ENCODE data around the gene AIP. TPM values are rescaled to one million over a fixed set of nuclear protein-coding genes. Genes with fewer than 3 reads are reported as not detected.

Gene AIP
- polyA plus RNA-seq, 3 donors: 76.7 to 132 (median 99.3) TPM

DNA sequence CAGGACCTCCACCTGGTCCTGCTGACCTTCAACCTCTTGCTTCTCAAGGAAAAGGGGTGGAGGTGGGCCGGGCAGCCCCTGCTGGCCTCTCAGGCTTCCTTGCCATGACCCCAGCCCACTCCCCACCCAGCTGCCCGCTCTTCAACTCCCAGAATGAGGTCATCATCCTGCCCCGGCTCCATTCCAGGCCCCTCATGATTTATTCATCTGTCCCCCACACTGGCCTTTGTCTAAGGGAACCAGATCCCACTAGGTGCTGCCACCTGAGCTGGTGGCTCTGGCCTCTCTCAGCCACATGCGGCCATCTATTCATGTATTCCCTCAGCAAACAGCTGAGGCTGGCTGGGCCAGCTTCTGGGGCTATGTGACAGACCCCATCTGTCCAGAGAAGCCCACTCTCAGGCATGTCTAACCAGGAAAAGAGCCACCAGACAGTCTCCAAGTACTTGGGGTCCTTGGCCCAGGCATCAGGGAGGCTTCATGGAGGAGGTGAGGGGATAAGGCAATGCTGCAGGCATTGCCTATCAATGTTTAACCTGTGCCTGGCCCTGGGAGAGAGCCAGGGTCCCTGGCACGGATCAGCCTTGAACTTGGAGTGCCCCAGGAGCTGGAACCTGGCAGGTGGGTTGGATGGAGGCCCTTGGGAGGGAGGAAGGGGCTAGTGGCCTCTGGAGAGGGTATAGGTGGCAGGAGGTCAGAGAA, 42.6 kb downstream of the AIP start:
- no peak overlapping the region for H3K27ac ChIP-seq (ENCODE audit: low read depth in 1 of 2, low read length in 2 of 2)
- H3K27ac Mint-ChIP-seq: no peak overlapping the region
- H3K4me1 ChIP-seq (ENCODE audit: control insufficient read depth in 1 of 2, insufficient read depth in 2 of 2, low read length in 2 of 2): peaks cover 9 to 10% of the 10 kb centered on the region in 2 donors
- no peak overlapping the region for H3K9ac ChIP-seq (ENCODE audit: insufficient read depth, low read length, poor library complexity, severe bottlenecking)
- DNase-seq: no peak
- H3K79me2 ChIP-seq (ENCODE audit: insufficient read depth, low read length): no peaks in the 10 kb centered on the region
- WGBS (ENCODE audit: insufficient coverage): 98% methylated on average over 5 of the region's 5 CpGs
- intact Hi-C loops (cut with micrococcal nuclease): no loop called here
- no peaks in the 10 kb centered on the region for H3K27me3 ChIP-seq (ENCODE audit: control insufficient read depth in 2 of 2, insufficient read depth in 2 of 2, low read length in 2 of 2)
- H3K36me3 ChIP-seq (replicated peaks in 1 of 2; ENCODE audit: control insufficient read depth in 1 of 2, insufficient read depth in 2 of 2, low read length in 2 of 2): no peaks in the 10 kb centered on the region
- no peak overlapping the region for H3K4me3 ChIP-seq (replicated peaks in 1 of 3; ENCODE audit: low read depth in 2 of 3, low read length in 3 of 3)
- no peaks in the 10 kb centered on the region for H4K20me1 ChIP-seq (ENCODE audit: insufficient read depth, low read length)
- H3K4me2 ChIP-seq (replicated peaks; ENCODE audit: extremely low read depth, low read length, poor library complexity, severe bottlenecking): no peak overlapping the region
- no peak overlapping the region for H3K4me3 Mint-ChIP-seq
- H3K27me3 Mint-ChIP-seq (ENCODE audit: low read depth in 3 of 3): peaks cover 0 to 8% (median 5%) of the 10 kb centered on the region in 3 donors
- H3K4me1 Mint-ChIP-seq: peaks cover 13% of the 10 kb centered on the region
- H3K9me3 Mint-ChIP-seq: peaks cover 0 to 7% (median 3%) of the 10 kb centered on the region in 7 donors
- H3K9me3 ChIP-seq (replicated peaks in 1 of 2; ENCODE audit: control insufficient read depth in 1 of 2, insufficient read depth in 1 of 2, low read length in 2 of 2): no peaks in the 10 kb centered on the region
- no peak overlapping the region for H2AFZ ChIP-seq (ENCODE audit: insufficient read depth, low read depth, low read length, poor library complexity, severe bottlenecking)
- TF ChIP-seq, protein P1, sequence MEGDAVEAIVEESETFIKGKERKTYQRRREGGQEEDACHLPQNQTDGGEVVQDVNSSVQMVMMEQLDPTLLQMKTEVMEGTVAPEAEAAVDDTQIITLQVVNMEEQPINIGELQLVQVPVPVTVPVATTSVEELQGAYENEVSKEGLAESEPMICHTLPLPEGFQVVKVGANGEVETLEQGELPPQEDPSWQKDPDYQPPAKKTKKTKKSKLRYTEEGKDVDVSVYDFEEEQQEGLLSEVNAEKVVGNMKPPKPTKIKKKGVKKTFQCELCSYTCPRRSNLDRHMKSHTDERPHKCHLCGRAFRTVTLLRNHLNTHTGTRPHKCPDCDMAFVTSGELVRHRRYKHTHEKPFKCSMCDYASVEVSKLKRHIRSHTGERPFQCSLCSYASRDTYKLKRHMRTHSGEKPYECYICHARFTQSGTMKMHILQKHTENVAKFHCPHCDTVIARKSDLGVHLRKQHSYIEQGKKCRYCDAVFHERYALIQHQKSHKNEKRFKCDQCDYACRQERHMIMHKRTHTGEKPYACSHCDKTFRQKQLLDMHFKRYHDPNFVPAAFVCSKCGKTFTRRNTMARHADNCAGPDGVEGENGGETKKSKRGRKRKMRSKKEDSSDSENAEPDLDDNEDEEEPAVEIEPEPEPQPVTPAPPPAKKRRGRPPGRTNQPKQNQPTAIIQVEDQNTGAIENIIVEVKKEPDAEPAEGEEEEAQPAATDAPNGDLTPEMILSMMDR (IDR thresholded peaks at IDR 0.05): no peak
- no peaks in the 10 kb centered on the region for H3K36me3 Mint-ChIP-seq

DNA sequence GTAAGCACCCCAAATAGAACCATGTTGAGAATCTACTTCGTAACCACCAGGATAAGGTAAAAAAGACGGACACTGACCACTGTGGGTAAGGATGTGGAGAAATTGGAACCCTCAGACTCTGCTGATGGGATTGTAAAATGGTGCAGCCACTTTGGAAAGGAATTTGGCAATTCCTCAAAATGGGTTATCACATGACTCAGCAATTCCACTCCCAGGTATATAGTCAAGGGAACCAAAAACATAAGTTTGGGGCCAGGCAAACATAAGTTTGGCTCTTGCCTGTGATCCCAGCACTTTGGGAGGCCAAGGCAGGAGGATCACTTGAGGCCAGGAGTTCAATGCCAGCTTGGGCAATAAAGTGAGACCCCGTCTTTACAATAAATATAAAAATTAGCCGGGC, 45.5 kb downstream of the AIP start:
- H3K79me2 ChIP-seq (ENCODE audit: insufficient read depth, low read length): no peaks in the 10 kb centered on the region
- no peak overlapping the region for H3K4me2 ChIP-seq (replicated peaks; ENCODE audit: extremely low read depth, low read length, poor library complexity, severe bottlenecking)
- intact Hi-C loops (cut with micrococcal nuclease): no loop called here
- H3K9me3 ChIP-seq (replicated peaks in 1 of 2; ENCODE audit: control insufficient read depth in 1 of 2, insufficient read depth in 1 of 2, low read length in 2 of 2): peaks cover 1 to 10% of the 10 kb centered on the region in 2 donors
- Mint-ChIP-seq H3K9me3 (peaks cover 9 to 16% (median 14%) of the 10 kb centered on the region in 7 donors), H3K36me3 (no peaks in the 10 kb centered on the region), H3K27ac (no peak overlapping the region), H3K4me3 (no peak overlapping the region), H3K27me3 (ENCODE audit: low read depth in 3 of 3) (peaks cover 2 to 6% (median 5%) of the 10 kb centered on the region in 3 donors), H3K4me1 (peaks cover 10% of the 10 kb centered on the region)
- H4K20me1 ChIP-seq (ENCODE audit: insufficient read depth, low read length): no peaks in the 10 kb centered on the region
- no peak overlapping the region for H3K27ac ChIP-seq (ENCODE audit: low read depth in 1 of 2, low read length in 2 of 2)
- H3K9ac ChIP-seq (ENCODE audit: insufficient read depth, low read length, poor library complexity, severe bottlenecking): no peak overlapping the region
- no peak overlapping the region for H2AFZ ChIP-seq (ENCODE audit: insufficient read depth, low read depth, low read length, poor library complexity, severe bottlenecking)
- no peak for DNase-seq
- TF ChIP-seq, protein P1 (IDR thresholded peaks at IDR 0.05): no peak
- peaks cover 9 to 10% of the 10 kb centered on the region in 2 donors for H3K4me1 ChIP-seq (ENCODE audit: control insufficient read depth in 1 of 2, insufficient read depth in 2 of 2, low read length in 2 of 2)
- no peak overlapping the region for H3K4me3 ChIP-seq (replicated peaks in 1 of 3; ENCODE audit: low read depth in 2 of 3, low read length in 3 of 3)
- 100% methylated on average over 1 of the region's 4 CpGs for WGBS (ENCODE audit: insufficient coverage)
- no peaks in the 10 kb centered on the region for H3K36me3 ChIP-seq (replicated peaks in 1 of 2; ENCODE audit: control insufficient read depth in 1 of 2, insufficient read depth in 2 of 2, low read length in 2 of 2)
- no peaks in the 10 kb centered on the region for H3K27me3 ChIP-seq (ENCODE audit: control insufficient read depth in 2 of 2, insufficient read depth in 2 of 2, low read length in 2 of 2)
